Nucleus accumbens (tissue), 56 donors: ENCODE results near the gene CTSH.
"Not testable (repeated sequence)": the region's sequence is repeated elsewhere in the genome, so short reads cannot be mapped to it uniquely, and the experiment has no call there.

Source experiments
- DNase-seq, 56 donors: peaks; one replicate each; lab custom pipeline; 2025; lab: John Stamatoyannopoulos, UW

CTSH gene

DNA sequence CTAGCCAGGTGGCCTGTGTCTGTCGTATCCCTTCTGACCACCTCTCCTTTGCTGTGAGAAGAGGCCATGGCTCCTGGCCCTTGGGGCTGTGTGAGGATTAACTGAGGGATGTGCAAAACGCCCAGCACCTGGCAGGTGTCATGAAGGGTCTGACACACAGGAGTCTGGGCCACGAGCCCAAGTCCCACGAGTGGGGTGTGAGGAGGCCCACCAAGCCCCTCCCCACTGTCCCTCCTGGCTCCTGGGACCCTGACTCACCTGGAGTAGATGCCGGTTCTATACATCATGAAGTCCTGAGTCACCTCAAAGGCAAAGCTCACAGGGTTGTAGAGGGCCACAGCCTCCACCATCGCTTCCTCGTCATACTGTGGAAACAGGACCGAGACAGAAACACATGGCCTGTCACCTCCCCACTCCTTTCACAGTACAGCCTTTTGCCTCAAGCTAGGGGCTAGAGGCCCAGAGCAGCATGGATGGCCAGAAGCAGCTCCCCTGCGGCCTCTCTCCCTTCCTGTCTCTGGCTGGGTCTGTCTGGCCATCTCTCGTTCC, 19.7 kb downstream of the CTSH start:
- no peak for DNase-seq

DNA sequence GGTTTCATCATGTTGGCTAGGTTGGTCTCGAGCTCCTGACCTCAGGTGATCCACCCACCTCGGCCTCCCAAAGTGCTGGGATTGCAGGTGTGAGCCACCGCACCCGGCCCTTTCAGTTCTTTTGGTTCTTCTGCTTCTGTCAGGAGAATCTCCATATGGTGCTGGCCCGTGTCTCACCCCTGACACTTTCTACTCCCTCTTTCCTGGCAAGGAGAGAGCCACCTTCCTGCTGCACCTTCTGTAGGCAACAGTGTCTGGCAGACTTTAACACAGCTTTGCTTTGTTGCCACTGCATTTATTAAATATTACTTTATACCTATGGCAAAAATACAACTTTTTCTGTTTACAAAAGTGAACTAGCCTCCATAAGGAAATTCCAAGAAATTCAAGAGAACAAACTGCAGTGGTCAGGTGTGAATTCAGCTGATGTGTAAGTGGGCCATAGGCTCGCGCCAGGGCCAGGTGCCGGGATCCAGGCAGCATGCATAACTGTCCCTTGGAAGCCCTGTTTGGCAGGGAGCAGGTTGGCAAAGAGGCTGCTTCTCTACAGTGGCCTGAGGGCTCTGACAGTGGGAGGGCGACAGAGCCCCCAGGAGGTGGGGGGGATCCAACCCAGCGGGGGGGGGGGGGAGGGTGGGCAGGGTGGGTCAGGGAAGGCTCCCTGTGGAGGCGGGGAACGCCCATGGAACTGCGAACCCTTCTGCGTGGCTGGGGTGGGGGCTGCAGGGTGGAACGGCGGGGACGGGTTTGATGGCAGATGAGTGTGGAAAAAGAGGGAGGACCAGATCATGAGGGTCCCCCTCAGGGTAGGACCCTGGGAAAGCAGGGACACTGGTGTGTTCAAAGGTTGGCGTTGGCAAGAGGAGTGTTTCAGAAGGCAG, 21.1 kb downstream of the CTSH start:
- no peak for DNase-seq

DNA sequence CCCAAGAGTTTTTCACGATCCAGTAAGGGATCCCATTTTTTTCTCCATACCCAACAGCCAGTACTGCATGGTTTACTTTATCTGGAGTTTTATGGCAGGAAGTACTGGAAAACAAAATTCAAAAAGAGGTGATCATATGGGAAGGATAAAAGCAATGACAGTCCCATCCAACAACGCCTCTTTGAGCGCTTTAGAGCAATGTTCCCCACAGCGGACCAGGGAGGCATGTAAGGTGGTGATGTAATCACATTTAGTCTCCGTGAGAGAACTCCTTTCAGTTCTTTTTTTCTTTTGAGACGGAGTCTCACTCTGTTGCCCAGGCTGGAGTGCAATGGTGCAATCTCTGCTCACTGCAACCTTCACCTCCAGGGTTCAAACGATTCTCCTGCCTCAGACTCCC, 21.8 kb downstream of the CTSH start:
- DNase-seq = no peak

DNA sequence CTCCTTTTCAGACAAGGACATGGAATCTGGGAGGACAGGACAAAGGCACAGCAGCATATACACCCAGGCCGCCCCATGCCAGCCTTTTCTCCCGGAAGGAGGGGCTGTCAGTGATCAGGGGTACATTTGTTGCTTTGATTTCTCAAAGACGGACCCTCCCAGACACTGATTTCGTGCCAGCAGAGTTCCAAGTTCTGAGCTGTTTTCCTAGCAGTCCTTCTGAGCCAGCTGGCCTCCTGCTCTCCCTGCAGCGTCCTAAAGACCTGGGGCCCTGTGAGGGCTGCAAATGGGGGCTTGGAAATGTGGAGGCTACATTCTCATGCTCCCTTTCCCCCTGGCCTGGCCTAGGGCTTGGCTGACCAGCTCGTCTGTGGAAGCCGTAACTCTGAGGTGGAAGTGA, 22.3 kb downstream of the CTSH start:
- DNase-seq = no peak

DNA sequence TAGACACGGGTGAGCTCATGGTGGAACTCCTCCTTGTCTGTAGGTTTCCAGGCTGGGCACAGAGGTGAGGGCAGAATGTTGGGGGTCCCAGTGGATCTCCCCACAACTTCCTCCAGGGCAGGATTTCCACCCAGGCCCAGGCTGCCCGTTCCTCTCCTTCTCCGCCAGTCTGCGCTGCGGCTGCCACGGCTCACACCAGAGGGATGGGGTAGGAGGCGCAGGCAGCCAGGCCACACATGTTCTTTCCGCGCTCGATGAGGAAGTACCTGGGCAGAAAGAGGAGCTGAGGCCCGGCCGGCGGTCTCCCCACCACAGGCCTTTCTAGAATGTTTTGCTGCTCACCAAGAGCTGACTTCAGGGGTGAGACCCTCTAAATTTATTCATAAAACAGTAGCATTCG, 22.9 kb downstream of the CTSH start:
- peak in 2 of 56 donors; percentile 13 to 48 for DNase-seq

DNA sequence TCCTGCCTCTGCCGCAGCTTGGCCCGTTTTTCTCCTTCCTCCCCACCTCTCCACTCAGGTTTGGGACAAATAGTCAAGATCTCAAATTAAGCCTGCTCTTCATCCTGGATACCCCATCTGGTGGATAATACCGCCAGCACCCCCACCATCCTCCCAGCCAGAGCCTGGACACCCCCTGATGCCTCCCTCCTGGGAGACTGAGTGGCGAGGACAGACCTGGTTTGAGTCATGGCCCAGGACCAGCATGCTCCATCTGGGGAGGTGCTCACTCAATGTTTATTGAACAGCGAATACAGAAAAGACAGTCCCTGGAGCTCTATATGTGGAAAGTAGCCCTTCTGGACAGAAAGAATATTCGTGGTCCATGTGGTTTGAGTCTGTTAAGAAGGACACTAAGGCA, 23.3 kb downstream of the CTSH start:
- no peak for DNase-seq

DNA sequence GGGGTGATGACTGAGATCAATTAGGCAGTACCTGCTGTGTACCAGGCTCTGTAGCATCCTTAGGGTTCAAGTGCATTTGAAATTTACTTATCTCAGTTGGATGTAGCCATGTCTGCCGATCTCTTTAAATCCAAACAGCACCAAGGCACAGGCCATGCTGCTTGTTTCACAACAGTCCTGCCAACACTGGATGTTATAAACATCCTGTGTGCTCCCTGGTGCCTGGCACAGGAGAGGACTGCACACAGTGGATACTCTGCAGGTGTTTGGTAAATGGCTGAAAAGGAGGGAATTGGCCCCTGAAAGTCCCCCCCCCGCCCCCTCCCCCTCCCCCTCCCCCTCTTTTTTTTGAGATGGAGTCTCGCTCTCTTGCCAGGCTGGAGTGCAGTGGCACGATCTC, 27.0 kb downstream of the CTSH start:
- DNase-seq = no peak

DNA sequence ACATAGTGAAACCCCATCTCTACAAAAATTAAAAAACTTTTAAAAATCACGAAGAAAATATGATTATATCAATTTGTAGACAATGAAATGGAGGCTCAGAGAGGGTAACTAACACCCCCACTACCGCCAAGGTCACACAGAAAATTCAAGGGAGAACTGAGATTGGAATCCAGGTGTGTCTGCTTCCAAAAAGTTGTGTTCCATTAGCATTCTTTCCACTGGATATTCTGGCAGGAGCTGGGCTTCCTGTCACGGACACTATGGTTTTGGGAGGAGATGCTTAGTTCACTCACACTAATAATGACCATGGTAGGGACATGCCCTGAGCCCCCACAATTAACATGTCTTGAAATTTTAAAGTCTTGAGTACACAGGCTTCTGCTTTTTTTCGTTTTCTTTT, 28.8 kb downstream of the CTSH start:
- DNase-seq = no peak

DNA sequence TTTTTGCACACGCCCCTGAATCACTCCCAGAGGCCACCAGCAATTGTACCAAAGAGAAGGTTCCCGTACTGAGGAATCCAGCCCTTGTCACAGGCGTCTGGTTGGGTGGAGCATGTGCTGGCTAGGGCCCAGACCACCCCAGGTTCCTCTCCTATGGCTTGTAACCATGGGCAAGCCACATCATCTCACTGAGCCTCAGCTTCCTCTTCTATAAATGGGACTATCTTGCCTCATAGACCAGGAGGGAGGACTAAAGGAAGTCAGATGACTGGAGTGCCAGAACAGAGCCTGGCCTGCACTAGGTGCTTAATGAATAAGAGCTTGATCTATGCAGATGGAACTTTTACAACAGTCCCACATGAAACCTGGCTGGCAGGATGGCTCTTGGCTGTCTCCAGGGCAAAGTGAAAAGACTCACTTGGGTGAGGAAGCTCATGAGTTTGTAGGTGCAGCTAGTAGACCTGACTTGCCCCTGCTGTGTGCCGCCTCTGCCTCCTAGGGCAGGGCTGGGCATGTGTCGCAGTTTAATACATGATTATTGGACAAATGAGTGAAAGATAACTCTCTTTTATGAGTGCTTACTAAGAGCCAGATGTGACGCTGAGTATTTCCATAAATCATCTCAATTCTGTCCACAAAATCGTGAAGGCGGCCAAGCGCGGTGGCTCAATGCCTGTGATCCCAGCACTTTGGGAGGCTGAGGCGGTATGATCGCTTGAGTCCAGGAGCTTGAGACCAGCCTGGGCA, 29.3 kb downstream of the CTSH start:
- peak in 6 of 56 donors; percentile 22 to 55 (median 31) for DNase-seq

DNA sequence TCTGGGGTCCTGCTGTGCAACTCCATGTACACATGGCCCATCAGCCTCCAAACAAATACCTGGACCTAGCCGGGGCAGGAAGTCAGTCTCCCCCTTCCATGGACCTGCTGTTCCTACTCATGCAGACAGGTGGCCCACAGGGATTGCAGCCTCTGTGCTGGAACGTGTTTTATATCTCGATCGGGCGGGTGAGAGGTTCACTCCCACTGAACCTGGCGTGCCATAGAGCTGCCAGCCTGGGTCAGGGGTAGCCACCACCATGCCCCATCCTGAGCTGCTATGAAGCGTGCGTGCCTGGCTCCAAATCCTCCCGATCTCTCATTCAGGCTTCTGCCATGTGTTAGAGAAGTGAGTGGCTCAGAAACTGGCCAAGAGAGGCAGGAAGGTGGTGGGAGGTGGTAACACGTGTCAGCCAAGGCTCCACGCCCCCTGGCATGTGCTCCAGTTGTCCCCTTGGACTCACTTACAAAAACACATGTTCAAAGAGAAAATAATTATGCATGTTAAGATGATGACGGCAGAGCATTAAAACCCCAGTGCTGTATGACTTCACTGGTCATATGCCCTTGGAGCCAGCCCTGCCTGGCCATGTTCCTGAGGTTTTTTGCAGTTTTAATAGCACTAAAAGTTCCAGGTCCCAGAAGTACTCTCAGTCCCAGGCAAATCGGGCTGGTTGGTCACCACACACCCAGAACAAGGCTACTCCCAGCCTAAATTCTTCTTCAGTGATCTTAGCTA, 30.6 kb downstream of the CTSH start:
- peak in 2 of 56 donors; percentile 19 to 38 for DNase-seq

DNA sequence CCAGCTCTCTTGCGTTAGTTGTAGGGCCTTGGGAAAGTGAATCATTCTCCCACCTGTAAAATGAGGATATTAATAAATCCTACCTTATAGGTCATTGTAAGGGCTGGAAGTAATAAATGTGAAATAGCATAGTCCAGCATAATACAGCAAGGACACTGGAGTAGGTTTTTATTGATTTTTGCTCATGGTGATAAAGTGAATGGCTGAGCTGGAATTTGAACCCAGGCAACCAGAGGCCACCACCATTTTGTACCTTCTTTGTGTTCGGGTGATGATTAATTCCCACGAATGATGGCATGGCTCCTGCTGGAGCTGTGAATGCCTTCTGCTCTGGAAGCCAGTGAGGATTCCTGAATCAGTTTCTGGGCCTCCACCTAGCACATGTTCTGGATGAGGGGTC, 31.8 kb downstream of the CTSH start:
- DNase-seq = no peak

DNA sequence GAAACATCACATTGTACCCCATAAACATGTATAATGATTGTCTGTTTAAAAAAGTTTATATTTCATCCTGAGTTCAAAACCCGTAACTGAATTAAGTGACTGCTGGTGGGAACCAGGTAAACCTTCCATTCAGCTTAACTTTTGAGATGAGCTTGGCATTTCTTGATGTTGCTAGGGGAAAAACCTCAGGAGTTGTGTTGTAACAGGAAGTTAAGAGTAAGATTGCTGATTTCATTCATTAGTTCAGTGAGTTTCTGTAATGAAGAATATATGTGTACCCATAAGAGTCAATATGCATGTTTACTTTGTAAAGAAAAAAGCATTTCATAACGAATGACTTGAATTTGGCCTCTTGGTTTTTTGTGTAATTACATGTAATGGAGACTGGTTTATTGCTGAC, 32.5 kb downstream of the CTSH start:
- DNase-seq = no peak

DNA sequence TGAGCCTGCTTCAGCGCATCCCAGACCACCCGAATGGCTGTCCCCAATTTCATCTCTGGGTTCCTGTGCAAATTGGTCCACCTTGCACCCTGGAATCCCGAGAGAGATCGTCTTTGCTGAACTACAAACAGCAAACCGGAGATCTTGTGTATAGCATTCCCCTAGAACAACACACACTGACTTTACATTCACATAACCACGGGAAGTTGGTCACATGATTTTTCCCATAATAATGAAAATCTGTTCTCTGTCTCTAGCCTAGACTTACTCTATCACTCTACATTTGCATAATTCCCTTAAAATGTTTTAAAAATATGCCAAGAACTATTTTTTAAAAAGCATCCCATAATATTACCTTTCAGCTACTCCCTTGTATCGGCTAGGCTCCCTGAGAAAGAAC, 34.6 kb downstream of the CTSH start:
- no peak for DNase-seq

DNA sequence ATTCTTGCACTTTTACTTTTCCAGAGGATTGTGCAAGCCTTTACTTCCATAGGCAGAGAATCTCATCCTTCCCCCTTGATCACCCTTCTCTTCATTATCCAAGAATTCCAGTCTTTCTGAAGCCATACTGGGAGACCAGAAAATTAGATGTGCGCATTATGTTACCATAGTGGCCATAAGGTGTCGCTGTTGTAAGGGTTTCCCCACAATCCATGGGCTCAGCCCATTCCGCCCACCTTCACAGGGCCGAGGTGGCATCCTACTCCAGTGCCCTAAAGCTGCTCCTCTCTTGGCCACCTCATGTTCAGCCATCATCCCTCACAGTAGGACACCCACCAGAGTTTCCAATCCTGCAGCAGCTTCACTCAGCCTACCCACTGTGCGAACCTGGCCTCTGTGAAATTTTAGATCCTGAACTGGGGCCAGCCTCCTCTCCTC, 35.0 kb downstream of the CTSH start:
- DNase-seq = peak in 5 of 56 donors; percentile 21 to 40 (median 26)

DNA sequence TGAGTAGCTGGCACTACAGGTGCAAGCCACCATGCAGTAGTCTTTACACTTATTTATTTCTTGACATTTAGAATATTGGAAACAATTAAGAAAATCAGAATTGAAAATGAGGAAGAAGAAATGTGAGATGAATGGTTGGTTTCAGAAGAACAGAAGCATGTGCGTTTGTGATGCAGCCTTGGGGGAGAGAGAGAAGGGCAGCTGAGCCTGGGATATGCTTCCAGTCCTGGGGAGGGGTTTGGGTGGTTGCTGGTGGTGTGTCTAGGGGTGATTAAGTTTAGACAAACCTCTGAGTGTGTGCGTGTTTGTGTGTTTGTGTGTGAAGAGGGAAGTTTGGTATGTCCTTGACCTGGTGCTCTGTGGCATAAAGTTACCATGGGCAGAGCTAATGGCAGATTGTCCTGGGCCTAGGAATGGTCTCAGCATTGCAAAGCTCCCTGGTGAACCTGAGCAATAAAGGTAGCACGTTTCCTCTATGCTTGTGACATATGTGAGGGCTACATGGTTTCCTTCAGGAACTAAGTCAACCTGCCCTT, 35.6 kb downstream of the CTSH start:
- no peak for DNase-seq

DNA sequence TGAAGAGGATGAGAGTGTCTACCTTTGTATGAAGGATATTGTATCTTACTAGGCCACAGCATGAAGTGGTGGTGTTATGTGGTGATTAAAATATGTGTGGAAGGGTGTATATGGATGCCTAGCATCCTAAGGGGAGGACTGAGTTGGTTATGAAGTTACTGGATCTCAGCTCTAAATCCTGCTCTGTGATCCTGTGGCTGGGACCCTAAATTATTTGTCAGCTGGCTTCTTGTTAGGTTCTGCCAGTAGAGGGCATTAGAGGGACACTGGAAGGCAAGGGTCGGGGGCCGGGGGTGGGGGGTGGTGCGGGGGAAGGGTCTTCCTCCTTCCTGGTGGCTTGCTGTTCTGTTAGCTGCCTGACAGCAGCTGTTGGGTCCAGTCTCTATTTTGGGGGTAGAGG, 37.3 kb downstream of the CTSH start:
- DNase-seq = no peak

DNA sequence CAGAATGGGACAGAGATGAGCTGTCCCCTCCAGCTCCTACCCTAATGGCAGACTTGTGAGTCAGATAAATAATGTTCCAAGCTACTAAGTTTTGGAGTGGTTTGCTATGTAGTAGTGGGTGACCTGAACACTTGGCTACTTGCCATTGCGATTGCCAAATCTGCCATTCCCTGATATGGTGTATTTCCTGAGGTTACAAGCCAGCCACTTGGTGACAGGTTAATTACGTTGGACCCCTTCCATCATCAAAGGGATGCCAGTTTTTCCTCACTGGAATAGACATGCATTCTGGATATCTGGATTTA, 38.6 kb downstream of the CTSH start:
- DNase-seq = no peak

DNA sequence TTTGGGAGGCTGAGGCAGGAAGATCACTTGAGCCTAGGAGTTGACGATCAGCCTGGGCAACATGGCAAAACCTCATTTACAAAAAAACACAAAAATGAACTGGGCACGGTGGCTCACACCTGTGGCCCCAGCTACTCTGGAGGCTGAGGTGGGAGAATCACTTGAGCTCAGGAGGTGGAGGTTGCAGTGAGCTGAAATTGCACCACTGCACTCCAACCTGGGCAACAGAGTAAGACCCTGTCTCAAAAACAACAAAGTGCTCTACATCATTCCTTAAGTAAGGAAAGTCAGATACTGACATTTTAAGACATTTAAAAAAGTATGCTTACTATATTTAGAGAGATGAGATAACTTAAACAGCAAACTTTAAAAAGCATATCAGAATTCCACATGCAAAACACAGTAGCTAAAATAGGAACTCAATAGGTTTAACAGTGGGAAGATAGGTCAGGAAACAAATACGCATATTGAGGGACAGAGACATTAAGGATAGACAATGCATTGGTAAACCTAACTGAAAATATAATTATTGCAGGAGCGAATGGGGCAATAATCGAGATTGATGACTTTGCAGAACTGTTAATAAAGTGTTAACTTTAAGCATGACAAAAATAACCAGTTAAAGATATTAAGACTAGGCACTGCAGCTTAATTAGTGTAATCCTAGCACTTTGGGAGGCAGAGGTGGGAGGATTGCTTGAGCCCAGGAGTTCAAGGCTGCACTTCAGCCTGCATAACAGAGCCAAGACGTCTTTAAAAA, 40.1 kb downstream of the CTSH start:
- DNase-seq = no peak

DNA sequence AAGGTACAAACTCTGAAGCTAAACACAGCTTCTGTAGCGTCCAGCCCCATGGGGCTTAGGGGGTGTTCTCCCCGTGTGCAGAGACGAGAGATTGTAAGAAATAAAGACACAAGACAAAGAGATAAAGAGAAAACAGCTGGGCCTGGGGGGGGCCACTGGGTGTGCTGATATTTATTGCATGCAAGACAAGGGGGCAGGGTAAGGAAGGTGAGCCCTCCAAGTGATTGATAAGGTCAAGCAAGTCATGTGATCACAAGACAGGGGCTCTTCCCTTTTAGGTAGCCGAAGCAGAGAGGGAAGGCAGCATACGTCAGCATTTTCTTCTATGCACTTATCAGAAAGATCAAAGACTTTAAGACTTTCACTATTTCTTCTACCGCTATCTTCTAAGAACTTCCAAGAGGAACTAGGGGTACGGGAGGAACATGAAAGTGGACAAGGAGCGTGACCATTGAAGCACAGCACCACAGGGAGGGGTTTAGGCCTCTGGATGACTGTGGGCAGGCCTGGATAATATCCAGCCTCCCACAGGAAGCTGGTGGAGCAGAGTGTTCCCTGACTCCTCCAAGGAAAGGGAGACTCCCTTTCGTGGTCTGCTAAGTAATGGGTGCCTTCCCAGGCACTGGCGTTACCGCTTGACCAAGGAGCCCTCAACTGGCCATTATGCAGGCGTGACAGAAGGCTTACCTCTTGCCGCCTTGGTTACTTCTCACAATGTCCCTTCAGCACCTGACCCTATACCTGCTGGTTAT, 42.4 kb downstream of the CTSH start:
- DNase-seq = not testable (repeated sequence)
